Measurements from ENCODE around the gene ZFYVE16.

The ZFYVE16 gene

GRCh38 chr5:80482578-80482977 lies 74.7 kb downstream of the ZFYVE16 start:
- H3K27ac ChIP-seq (ENCODE audit: extremely low read depth, low read depth, low read length), result no peak overlapping the region
- TF ChIP-seq SETDB1 (IDR thresholded peaks at IDR 0.05; ENCODE audit: insufficient read length, low read length) (peak; percentile 83), ZFP3 (tag by site-specific recombination; IDR thresholded peaks at IDR 0.05; ENCODE audit: low read depth) (no peak), ZBTB8A (tag by site-specific recombination; IDR thresholded peaks at IDR 0.05) (no peak)
- no peak overlapping the region for H3K4me3 ChIP-seq (ENCODE audit: low read depth, low read length)
- H3K36me3 ChIP-seq (ENCODE audit: control insufficient read depth in 2 of 2, insufficient read depth in 1 of 2, low read length in 2 of 2), result peaks cover 19 to 39% of the 10 kb centered on the region in 2 experiments
- no peaks in the 10 kb centered on the region for H3K4me1 ChIP-seq (ENCODE audit: control insufficient read depth, insufficient read depth, low read length)
- ChIA-PET POLR2A (interaction anchor here (0.6 kb wide), 1 partner anchor 177 kb away, joined by 6 read pairs; no protein-coding TSS in a partner anchor), CTCF (interaction anchor here (0.6 to 2.3 kb wide), 7 partner anchors 9 to 681 kb away, joined by 4 to 14 read pairs (median 5); no protein-coding TSS in a partner anchor)
- no peaks in the 10 kb centered on the region for H3K9me3 ChIP-seq (ENCODE audit: control insufficient read depth, insufficient read depth, low read depth, low read length)

- TF ChIP-seq ZNF121 (tag by site-specific recombination; IDR thresholded peaks at IDR 0.05), result peak; percentile 90
- no peak for TF ChIP-seq INSM2 (tag by site-specific recombination; IDR thresholded peaks at IDR 0.05)
- Histone ChIP-seq H3K27ac (ENCODE audit: extremely low read depth, low read depth, low read length) (no peak overlapping the region), H3K4me3 (ENCODE audit: low read depth, low read length) (no peak overlapping the region), H3K9me3 (ENCODE audit: control insufficient read depth, insufficient read depth, low read depth, low read length) (no peaks in the 10 kb centered on the region), H3K4me1 (ENCODE audit: control insufficient read depth, insufficient read depth, low read length) (peaks cover 1% of the 10 kb centered on the region; the same call in 1 of the 2 replicates), H3K36me3 (ENCODE audit: control insufficient read depth in 2 of 2, insufficient read depth in 1 of 2, low read length in 2 of 2) (peaks cover 19 to 39% of the 10 kb centered on the region in 2 experiments)
- CTCF ChIA-PET, result interaction anchor here (0.6 to 1.1 kb wide), 4 partner anchors 139 to 687 kb away, joined by 3 to 4 read pairs (median 4); no protein-coding TSS in a partner anchor
- POLR2A ChIA-PET, result no interaction called here
Observed at GRCh38 chr5:80483636-80484232, 75.9 kb downstream of the ZFYVE16 start.

- peaks cover 12 to 24% of the 10 kb centered on the region in 2 experiments; a peak in 2 of 3 replicates for H3K36me3 ChIP-seq (ENCODE audit: control insufficient read depth in 2 of 2, insufficient read depth in 1 of 2, low read length in 2 of 2)
- H3K4me3 ChIP-seq (ENCODE audit: low read depth, low read length), result peak overlapping the region; percentile 46
- no peaks in the 10 kb centered on the region for H3K9me3 ChIP-seq (ENCODE audit: control insufficient read depth, insufficient read depth, low read depth, low read length)
- peaks cover 4% of the 10 kb centered on the region; the same call in 1 of the 2 replicates for H3K4me1 ChIP-seq (ENCODE audit: control insufficient read depth, insufficient read depth, low read length)
- ChIA-PET CTCF (interaction anchor here (0.5 to 1.3 kb wide), 4 partner anchors 179 to 236 kb away, joined by 3 read pairs; no protein-coding TSS in a partner anchor), POLR2A (interaction anchor here (1.4 to 1.7 kb wide), 2 partner anchors 9 to 167 kb away, joined by 3 to 8 read pairs; partner anchors contain the start of genes DHFR and MSH3)
- TF ChIP-seq ZNF138 (tag by site-specific recombination; IDR thresholded peaks at IDR 0.05; ENCODE audit: borderline replicate concordance), result no peak
- 0 out of 2 replicates have a peak, but pooled peaks have one; percentile 17 for TF ChIP-seq ZFP69B (tag by site-specific recombination; IDR thresholded peaks at IDR 0.05)
- no peak for TF ChIP-seq ZNF174 (tag by site-specific recombination; IDR thresholded peaks at IDR 0.05)
- 0 out of 2 replicates have a peak, but pooled peaks have one; percentile 49 for TF ChIP-seq ZNF324 (tag by site-specific recombination; IDR thresholded peaks at IDR 0.05)
- TF ChIP-seq SETDB1 (IDR thresholded peaks at IDR 0.05; ENCODE audit: insufficient read length, low read length), result peak; percentile 6
- TF ChIP-seq ZNF23 (tag by site-specific recombination; IDR thresholded peaks at IDR 0.05; ENCODE audit: borderline replicate concordance), result no peak
- TF ChIP-seq KLF17 (tag by site-specific recombination; IDR thresholded peaks at IDR 0.05), result no peak
- no peak for TF ChIP-seq INSM2 (tag by site-specific recombination; IDR thresholded peaks at IDR 0.05)
- TF ChIP-seq ZNF610 (tag by site-specific recombination; IDR thresholded peaks at IDR 0.05; ENCODE audit: borderline replicate concordance), result peak; percentile 61; the same call in 1 of the 2 replicates
- no peak for TF ChIP-seq PRDM6 (tag by site-specific recombination; IDR thresholded peaks at IDR 0.05)
- no peak for TF ChIP-seq ZNF677 (tag by site-specific recombination; IDR thresholded peaks at IDR 0.05)
- TF ChIP-seq ZNF280D (tag by site-specific recombination; IDR thresholded peaks at IDR 0.05), result 0 out of 2 replicates have a peak, but pooled peaks have one; percentile 33
- peak overlapping the region; percentile 89 for H3K27ac ChIP-seq (ENCODE audit: extremely low read depth, low read depth, low read length)
Observed at GRCh38 chr5:80487444-80487828, 79.6 kb downstream of the ZFYVE16 start.

Data from HEK293 (cell line).